PFSK-1 (cell line): ENCODE measurements around the gene TLL1.

ENCODE experiments used
- FOXP2 ChIP-seq: optimal IDR thresholded peaks from 2 replicates; pipeline ENCODE3; 2011; ENCODE audit warnings: borderline replicate concordance, control low read depth, inconsistent platforms; ENCODE audit not compliant: insufficient read depth; ENCODE audit errors: extremely low read length, extremely low read depth
- POLR2AphosphoS5 ChIP-seq: IDR thresholded peaks from 2 replicates; pipeline ENCODE4 v1.6.1; 2012; ENCODE audit warnings: low read depth, mild to moderate bottlenecking, control low read depth, low read length, moderate library complexity
- SIN3A ChIP-seq: IDR thresholded peaks from 2 replicates; pipeline ENCODE4 v1.6.1; 2012; ENCODE audit warnings: mild to moderate bottlenecking, low read length, moderate library complexity, borderline replicate concordance; ENCODE audit not compliant: insufficient read depth
- TAF1 ChIP-seq: IDR thresholded peaks from 2 replicates; pipeline ENCODE4 v1.6.1; 2012; ENCODE audit warnings: low read length, control low read depth, borderline replicate concordance; ENCODE audit not compliant: insufficient read depth
- TF ChIP-seq, protein P1 (sequence below), 2 experiments: IDR thresholded peaks; 2 replicates each; pipeline versions ENCODE4 v1.6.1 to v1.8.0; 2011 to 2012; ENCODE audit warnings: low read depth in 2 of 2, low read length in 2 of 2, control low read depth in 1 of 2, inconsistent platforms in 1 of 2, mild to moderate bottlenecking in 1 of 2, moderate library complexity in 1 of 2; ENCODE audit not compliant: insufficient read depth in 1 of 2

DNA sequence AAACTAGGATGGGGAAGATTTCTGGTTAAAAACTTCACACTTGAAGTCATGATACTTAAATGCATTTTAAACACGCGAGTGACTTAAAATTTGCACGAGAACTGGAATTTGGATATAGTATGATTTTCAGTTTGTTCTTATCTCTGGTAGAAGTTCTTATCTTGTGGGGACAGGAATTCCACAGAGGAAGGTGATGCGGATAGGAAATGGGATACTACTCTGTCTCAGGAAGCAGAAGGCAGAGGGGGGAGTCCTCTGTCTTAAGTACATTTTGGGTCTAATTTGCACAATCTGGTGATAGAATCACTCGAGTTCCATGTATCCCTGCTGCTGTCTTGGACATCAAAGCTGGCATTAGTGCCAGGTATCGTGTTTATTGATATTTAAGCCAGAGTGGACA is 53.3 kb downstream of the TLL1 start:
- TF ChIP-seq TAF1 (no peak), POLR2AphosphoS5 (no peak), SIN3A (no peak), FOXP2 (no peak)
- TF ChIP-seq, protein P1, sequence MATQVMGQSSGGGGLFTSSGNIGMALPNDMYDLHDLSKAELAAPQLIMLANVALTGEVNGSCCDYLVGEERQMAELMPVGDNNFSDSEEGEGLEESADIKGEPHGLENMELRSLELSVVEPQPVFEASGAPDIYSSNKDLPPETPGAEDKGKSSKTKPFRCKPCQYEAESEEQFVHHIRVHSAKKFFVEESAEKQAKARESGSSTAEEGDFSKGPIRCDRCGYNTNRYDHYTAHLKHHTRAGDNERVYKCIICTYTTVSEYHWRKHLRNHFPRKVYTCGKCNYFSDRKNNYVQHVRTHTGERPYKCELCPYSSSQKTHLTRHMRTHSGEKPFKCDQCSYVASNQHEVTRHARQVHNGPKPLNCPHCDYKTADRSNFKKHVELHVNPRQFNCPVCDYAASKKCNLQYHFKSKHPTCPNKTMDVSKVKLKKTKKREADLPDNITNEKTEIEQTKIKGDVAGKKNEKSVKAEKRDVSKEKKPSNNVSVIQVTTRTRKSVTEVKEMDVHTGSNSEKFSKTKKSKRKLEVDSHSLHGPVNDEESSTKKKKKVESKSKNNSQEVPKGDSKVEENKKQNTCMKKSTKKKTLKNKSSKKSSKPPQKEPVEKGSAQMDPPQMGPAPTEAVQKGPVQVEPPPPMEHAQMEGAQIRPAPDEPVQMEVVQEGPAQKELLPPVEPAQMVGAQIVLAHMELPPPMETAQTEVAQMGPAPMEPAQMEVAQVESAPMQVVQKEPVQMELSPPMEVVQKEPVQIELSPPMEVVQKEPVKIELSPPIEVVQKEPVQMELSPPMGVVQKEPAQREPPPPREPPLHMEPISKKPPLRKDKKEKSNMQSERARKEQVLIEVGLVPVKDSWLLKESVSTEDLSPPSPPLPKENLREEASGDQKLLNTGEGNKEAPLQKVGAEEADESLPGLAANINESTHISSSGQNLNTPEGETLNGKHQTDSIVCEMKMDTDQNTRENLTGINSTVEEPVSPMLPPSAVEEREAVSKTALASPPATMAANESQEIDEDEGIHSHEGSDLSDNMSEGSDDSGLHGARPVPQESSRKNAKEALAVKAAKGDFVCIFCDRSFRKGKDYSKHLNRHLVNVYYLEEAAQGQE (IDR thresholded peaks at IDR 0.05; ENCODE audit: insufficient read depth in 1 of 2, low read depth in 2 of 2, low read length in 2 of 2): no peak
